H9 (cell line): Measurements from ENCODE around the gene UBAC2. TPM values are rescaled to one million over a fixed set of nuclear protein-coding genes. Genes with fewer than 3 reads are reported as not detected.

Experiments used
- DNase-seq: peaks from one replicate; pipeline ENCODE4 v3.0.0-alpha.2; 2017
- H2AFZ ChIP-seq: one replicate; pipeline ENCODE4 v1.6.1; 2013; ENCODE audit warnings: mild to moderate bottlenecking, low read length, control low read depth, moderate library complexity
- H2AK5ac ChIP-seq: 2 replicates; pipeline ENCODE4 v1.6.1; 2013; ENCODE audit warnings: low read length, control low read depth, mixed read lengths; ENCODE audit not compliant: insufficient read length
- H2BK120ac ChIP-seq: one replicate; pipeline ENCODE4 v1.6.1; 2013; ENCODE audit warnings: low read depth, mild to moderate bottlenecking, low read length, control low read depth, inconsistent platforms; ENCODE audit not compliant: poor library complexity, severe bottlenecking
- H2BK12ac ChIP-seq: 2 replicates; pipeline ENCODE4 v1.6.1; 2013; ENCODE audit warnings: low read length, control low read depth, mixed read lengths, low read depth; ENCODE audit not compliant: insufficient read length
- H2BK15ac ChIP-seq: 2 replicates; pipeline ENCODE4 v1.6.1; 2013; ENCODE audit warnings: low read depth, low read length, control low read depth
- H2BK20ac ChIP-seq: one replicate; pipeline ENCODE4 v1.6.1; 2013; ENCODE audit warnings: low read depth, mild to moderate bottlenecking, low read length, control low read depth, inconsistent platforms; ENCODE audit not compliant: poor library complexity, severe bottlenecking
- H2BK5ac ChIP-seq: 2 replicates; pipeline ENCODE4 v1.6.1; 2013; ENCODE audit warnings: low read length, control low read depth, mixed read lengths; ENCODE audit not compliant: insufficient read length
- H3K14ac ChIP-seq: 2 replicates; pipeline ENCODE4 v1.6.1; 2013; ENCODE audit warnings: low read length, control low read depth; ENCODE audit not compliant: insufficient read depth
- H3K18ac ChIP-seq: 2 replicates; pipeline ENCODE4 v1.6.1; 2013; ENCODE audit warnings: low read depth, mild to moderate bottlenecking, mixed read lengths, low read length, control low read depth; ENCODE audit not compliant: insufficient read length
- H3K23ac ChIP-seq: 2 replicates; pipeline ENCODE4 v1.6.1; 2013; ENCODE audit warnings: low read length, control low read depth, mixed read lengths, low read depth; ENCODE audit not compliant: insufficient read length
- H3K23me2 ChIP-seq: 2 replicates; pipeline ENCODE4 v1.6.1; 2013; ENCODE audit warnings: low read depth, mild to moderate bottlenecking, mixed read lengths, low read length, control low read depth; ENCODE audit not compliant: insufficient read length, poor library complexity, severe bottlenecking
- H3K27ac ChIP-seq: 2 replicates; pipeline ENCODE4 v1.5.1; 2013; ENCODE audit warnings: low read length, control low read depth, mixed read lengths, low read depth; ENCODE audit not compliant: insufficient read length
- H3K27me3 ChIP-seq: 2 replicates; pipeline ENCODE4 v1.6.1; 2013; ENCODE audit warnings: low read length, control low read depth, inconsistent platforms; ENCODE audit not compliant: insufficient read depth
- H3K4ac ChIP-seq: 2 replicates; pipeline ENCODE4 v1.6.1; 2013; ENCODE audit warnings: low read depth, mild to moderate bottlenecking, control low read depth, inconsistent platforms, low read length, moderate library complexity
- H3K4me1 ChIP-seq: 2 replicates; pipeline ENCODE4 v1.6.1; 2013; ENCODE audit warnings: low read length, control low read depth, inconsistent platforms; ENCODE audit not compliant: insufficient read depth
- H3K4me2 ChIP-seq: 2 replicates; pipeline ENCODE4 v1.6.1; 2013; ENCODE audit warnings: low read length, control low read depth, mixed read lengths; ENCODE audit not compliant: insufficient read length, insufficient read depth
- H3K56ac ChIP-seq: 2 replicates; pipeline ENCODE4 v1.6.1; 2013; ENCODE audit warnings: low read depth, mild to moderate bottlenecking, mixed read lengths, low read length, control low read depth; ENCODE audit not compliant: insufficient read length
- H3K79me1 ChIP-seq: 2 replicates; pipeline ENCODE4 v1.6.1; 2013; ENCODE audit warnings: low read depth, mild to moderate bottlenecking, moderate library complexity, low read length, control low read depth, inconsistent platforms; ENCODE audit not compliant: insufficient read depth, poor library complexity, severe bottlenecking
- H3K79me2 ChIP-seq: 2 replicates; pipeline ENCODE4 v1.6.1; 2013; ENCODE audit warnings: low read length, control low read depth, inconsistent platforms; ENCODE audit not compliant: insufficient read depth
- H3K9ac ChIP-seq: 2 replicates; pipeline ENCODE4 v1.6.1; 2013; ENCODE audit warnings: low read length, control low read depth, mixed read lengths; ENCODE audit not compliant: insufficient read length; ENCODE audit errors: extremely low read depth
- H3K9me3 ChIP-seq: one replicate; pipeline ENCODE4 v1.6.1; 2013; ENCODE audit warnings: low read depth, low read length, inconsistent platforms; ENCODE audit not compliant: control insufficient read depth
- H3T11ph ChIP-seq: one replicate; pipeline ENCODE4 v1.6.1; 2013; ENCODE audit warnings: mild to moderate bottlenecking, low read length, control low read depth, inconsistent platforms
- H4K20me1 ChIP-seq: one replicate; pipeline ENCODE4 v1.6.1; 2013; ENCODE audit not compliant: control insufficient read depth, insufficient read length, insufficient read depth
- H4K5ac ChIP-seq: 2 replicates; pipeline ENCODE4 v1.6.1; 2013; ENCODE audit warnings: low read depth, mild to moderate bottlenecking, mixed read lengths, low read length, control low read depth; ENCODE audit not compliant: insufficient read length
- H4K8ac ChIP-seq: replicated peaks from 2 replicates; pipeline ENCODE4 v1.6.1; 2013; ENCODE audit warnings: low read length, control low read depth, mixed read lengths, low read depth; ENCODE audit not compliant: insufficient read length
- H4K91ac ChIP-seq: 2 replicates; pipeline ENCODE4 v1.6.1; 2013; ENCODE audit warnings: low read depth, mild to moderate bottlenecking, moderate library complexity, mixed read lengths, low read length, control low read depth; ENCODE audit not compliant: insufficient read length
- H3K27ac Mint-ChIP-seq, 3 experiments: 2 replicates in 2 of 3; 3 replicates in 1 of 3; pipeline ENCODE4 v1.8.0; 2020 to 2021; ENCODE audit warnings: mixed read lengths in 3 of 3, mild to moderate bottlenecking in 1 of 3, moderate library complexity in 1 of 3
- H3K27me3 Mint-ChIP-seq: 2 replicates; pipeline ENCODE4 v1.8.0; 2021; ENCODE audit warnings: low read depth, mild to moderate bottlenecking, moderate library complexity, mixed read lengths
- H3K36me3 Mint-ChIP-seq, 3 experiments: 2 replicates in 2 of 3; 3 replicates in 1 of 3; pipeline ENCODE4 v1.8.0; 2020 to 2021; ENCODE audit warnings: low read depth in 3 of 3, mixed read lengths in 3 of 3; ENCODE audit not compliant: insufficient read depth in 1 of 3
- H3K4me1 Mint-ChIP-seq, 2 experiments: 2 replicates each; pipeline ENCODE4 v1.8.0; 2020; ENCODE audit warnings: mixed read lengths in 2 of 2
- H3K4me3 Mint-ChIP-seq, 2 experiments: 2 replicates in 1 of 2; 3 replicates in 1 of 2; pipeline ENCODE4 v1.8.0; 2020 to 2021; ENCODE audit warnings: mild to moderate bottlenecking in 2 of 2, mixed read lengths in 2 of 2, moderate library complexity in 1 of 2
- H3K9me3 Mint-ChIP-seq, 2 experiments: 2 replicates in 1 of 2; 3 replicates in 1 of 2; pipeline ENCODE4 v1.8.0; 2020; ENCODE audit warnings: mild to moderate bottlenecking in 2 of 2, mixed read lengths in 2 of 2, moderate library complexity in 1 of 2
- WGBS: extraction: QIAGEN DNeasy Blood & Tissue Kit; methylation state at CpG from one replicate; pipeline ENCODE4 v1.1.7; 2013; ENCODE audit warnings: missing lambda C conversion rate, low lambda C conversion rate, mixed read lengths; ENCODE audit not compliant: insufficient read length; ENCODE audit errors: extremely low coverage; 5-methylcytosine and 5-hydroxymethylcytosine counted together
- total RNA-seq: library from RNA; stranded (reverse); gene quantifications from 2 replicates; pipeline ENCODE4 v1.2.1, GENCODE V29; 2021
- TF ChIP-seq, protein P1 (sequence below): fragments of 200-600 bp; sonication (generic); conservative IDR thresholded peaks from 3 replicates; pipeline ENCODE4 v1.8.0; 2021; ENCODE audit warnings: antibody characterized with exemption, mild to moderate bottlenecking

Gene UBAC2
- total RNA-seq, 1 experiment from 2014 or later, result 52.3 TPM

DNA sequence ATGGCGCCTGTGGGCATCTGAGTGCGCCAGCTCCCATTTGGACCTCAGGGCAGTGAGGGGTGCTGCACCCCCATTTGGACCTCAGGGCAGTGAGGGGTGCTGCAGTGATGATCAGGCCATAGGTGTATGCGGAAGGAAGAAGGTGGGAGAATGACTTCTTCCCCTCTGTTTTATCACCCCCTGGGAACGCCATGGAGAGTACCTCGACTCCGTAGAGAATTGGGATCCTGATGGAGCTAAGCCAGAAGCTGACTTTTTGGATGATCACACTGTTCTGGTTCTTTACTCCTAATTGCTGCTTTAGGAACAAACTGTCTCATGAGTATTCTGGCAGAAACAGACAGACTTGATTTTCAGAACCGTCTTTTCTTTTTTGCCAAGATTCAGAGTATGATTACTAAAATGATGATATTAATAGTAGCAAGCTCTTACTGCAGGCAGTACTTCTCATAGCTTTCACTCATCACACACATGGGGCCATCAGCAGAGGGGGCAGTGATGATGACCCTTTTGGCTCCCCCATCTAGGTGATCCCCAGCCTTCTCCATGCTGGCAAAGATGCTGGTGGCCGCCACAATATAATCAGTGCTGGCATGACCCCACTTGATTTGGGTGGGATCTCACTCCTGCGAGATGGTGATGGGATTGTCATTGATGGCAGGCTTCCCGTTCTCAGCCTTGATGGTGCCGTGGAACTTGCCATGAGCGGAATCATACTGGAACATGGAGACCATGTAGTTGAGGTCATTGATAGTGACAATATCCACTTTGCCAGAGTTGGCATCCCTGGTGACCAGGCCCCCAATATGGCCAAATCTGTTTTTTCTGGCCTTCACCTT lies 10.3 kb upstream of the UBAC2 start:
- no peak overlapping the region for H2BK15ac ChIP-seq
- no peak overlapping the region for H2BK20ac ChIP-seq
- no peaks in the 10 kb centered on the region for H3K79me1 ChIP-seq
- Mint-ChIP-seq H3K4me3 (no peak overlapping the region), H3K27ac (peak overlapping the region in 1 of 3 experiments; percentile 67; a peak in 1 of 7 replicates), H3K4me1 (peaks cover 5 to 12% of the 10 kb centered on the region in 2 experiments; a peak in 3 of 4 replicates), H3K9me3 (peaks cover 0 to 3% of the 10 kb centered on the region in 2 experiments; a peak in 1 of 5 replicates), H3K36me3 (peaks cover 0 to 3% (median 0%) of the 10 kb centered on the region in 3 experiments; a peak in 1 of 7 replicates), H3K27me3 (peaks cover 43% of the 10 kb centered on the region)
- H3K18ac ChIP-seq, result no peak overlapping the region
- H3K4me2 ChIP-seq, result no peak overlapping the region
- DNase-seq, result no peak
- H2AFZ ChIP-seq, result no peak overlapping the region
- H3K9ac ChIP-seq, result no peak overlapping the region
- no peak overlapping the region for H2BK120ac ChIP-seq
- no peak overlapping the region for H3K56ac ChIP-seq
- no peak overlapping the region; the same call in 1 of the 2 replicates for H3K14ac ChIP-seq
- no peaks in the 10 kb centered on the region for H3K23me2 ChIP-seq
- no peak overlapping the region for H3T11ph ChIP-seq
- no peak overlapping the region for H4K5ac ChIP-seq
- no peak overlapping the region for H3K23ac ChIP-seq
- no peaks in the 10 kb centered on the region for H3K4me1 ChIP-seq
- H3K79me2 ChIP-seq, result no peaks in the 10 kb centered on the region
- H3K27ac ChIP-seq, result no peak overlapping the region
- H3K9me3 ChIP-seq, result no peaks in the 10 kb centered on the region
- TF ChIP-seq, protein P1, sequence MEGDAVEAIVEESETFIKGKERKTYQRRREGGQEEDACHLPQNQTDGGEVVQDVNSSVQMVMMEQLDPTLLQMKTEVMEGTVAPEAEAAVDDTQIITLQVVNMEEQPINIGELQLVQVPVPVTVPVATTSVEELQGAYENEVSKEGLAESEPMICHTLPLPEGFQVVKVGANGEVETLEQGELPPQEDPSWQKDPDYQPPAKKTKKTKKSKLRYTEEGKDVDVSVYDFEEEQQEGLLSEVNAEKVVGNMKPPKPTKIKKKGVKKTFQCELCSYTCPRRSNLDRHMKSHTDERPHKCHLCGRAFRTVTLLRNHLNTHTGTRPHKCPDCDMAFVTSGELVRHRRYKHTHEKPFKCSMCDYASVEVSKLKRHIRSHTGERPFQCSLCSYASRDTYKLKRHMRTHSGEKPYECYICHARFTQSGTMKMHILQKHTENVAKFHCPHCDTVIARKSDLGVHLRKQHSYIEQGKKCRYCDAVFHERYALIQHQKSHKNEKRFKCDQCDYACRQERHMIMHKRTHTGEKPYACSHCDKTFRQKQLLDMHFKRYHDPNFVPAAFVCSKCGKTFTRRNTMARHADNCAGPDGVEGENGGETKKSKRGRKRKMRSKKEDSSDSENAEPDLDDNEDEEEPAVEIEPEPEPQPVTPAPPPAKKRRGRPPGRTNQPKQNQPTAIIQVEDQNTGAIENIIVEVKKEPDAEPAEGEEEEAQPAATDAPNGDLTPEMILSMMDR, result no peak
- no peaks in the 10 kb centered on the region for H4K20me1 ChIP-seq
- H2BK5ac ChIP-seq, result no peak overlapping the region
- H3K4ac ChIP-seq, result no peak overlapping the region
- no peaks in the 10 kb centered on the region; the same call in 1 of the 2 replicates for H3K27me3 ChIP-seq
- H2BK12ac ChIP-seq, result no peak overlapping the region
- no peak overlapping the region for H4K8ac ChIP-seq
- WGBS, result no CpG with 5 or more reads among the region's 12 CpGs
- H2AK5ac ChIP-seq, result no peak overlapping the region
- no peak overlapping the region for H4K91ac ChIP-seq
